HepG2 (cell line): Measurements from ENCODE around the gene NID2. TPM values are rescaled to one million over a fixed set of nuclear protein-coding genes. Genes with fewer than 3 reads are reported as not detected.

Source experiments
- ATAC-seq: fragments of 200-7000 bp; cut with Tn5 transposase; 3 replicates; pipeline ENCODE4 v1.9.1; 2020; ENCODE audit warnings: mild to moderate bottlenecking, moderate library complexity
- BruUV-seq: library from RNA; stranded (reverse); fragments of 400-500 nt; replicated peaks from 2 replicates; lab custom pipeline; 2021; lab: Mats Ljungman, UMichigan
- CTCF ChIA-PET: fragments of 300-600 bp; formaldehyde crosslinking; extraction: SDS; loops from one replicate; lab custom pipeline; 2021; ENCODE audit warnings: low total read pairs, inconsistent platforms, low intra/inter-chr PET ratio; lab: Yijun Ruan, JAX
- POLR2A ChIA-PET: fragments of 350-600 bp; sonication (Branson Sonifier 250); formaldehyde crosslinking; loops from one replicate; lab custom pipeline; 2020; ENCODE audit warnings: antibody characterized with exemption, inconsistent platforms; lab: Yijun Ruan, JAX
- DNase-seq: peaks from one replicate; pipeline ENCODE4 v3.0.0-alpha.2; 2015; ENCODE audit warnings: low spot score
- FAIRE-seq: peaks from 3 replicates; lab custom pipeline; 2011; peaks lifted over from hg19 to GRCh38; lab: Jason Lieb, UNC
- H2AFZ ChIP-seq: one replicate; pipeline ENCODE4 v1.6.1; 2011; ENCODE audit warnings: low read length, inconsistent platforms
- H3K27ac ChIP-seq: fragments of 300-600 bp; 3 replicates; pipeline ENCODE4 v1.8.0; 2011; ENCODE audit warnings: mixed run types, mild to moderate bottlenecking, mixed read lengths, low read length, inconsistent platforms; ENCODE audit not compliant: insufficient read depth; ENCODE audit errors: extremely low read length
- H3K27me3 ChIP-seq, 2 experiments: fragments of 200-600 bp in 1 of 2; 2 replicates in 1 of 2; 3 replicates in 1 of 2; pipeline versions ENCODE4 v1.6.0 to v1.8.0; 2011; ENCODE audit warnings: low read length in 2 of 2, mild to moderate bottlenecking in 2 of 2, moderate library complexity in 2 of 2, inconsistent platforms in 1 of 2; ENCODE audit not compliant: insufficient read depth in 2 of 2, control insufficient read depth in 1 of 2
- H3K36me3 ChIP-seq, 2 experiments: fragments of 200-600 bp in 1 of 2; replicated peaks in 1 of 2; 2 replicates in 1 of 2; 3 replicates in 1 of 2; pipeline versions ENCODE4 v1.5.1 to v1.8.0; 2011; ENCODE audit warnings: low read length in 2 of 2, inconsistent platforms in 1 of 2; ENCODE audit not compliant: insufficient read depth in 2 of 2, control insufficient read depth in 1 of 2
- H3K4me1 ChIP-seq: 2 replicates; pipeline ENCODE4 v1.5.1; 2012; ENCODE audit warnings: low read length, inconsistent platforms; ENCODE audit not compliant: insufficient read depth
- H3K4me2 ChIP-seq: 2 replicates; pipeline ENCODE4 v1.6.0; 2011; ENCODE audit warnings: low read depth, low read length, inconsistent platforms
- H3K4me3 ChIP-seq, 3 experiments: fragments of 200-600 bp in 1 of 3; sonication (generic), shearing (Covaris generic) in 1 of 3; replicated peaks in 1 of 3; 2 replicates each; pipeline ENCODE4 v1.5.1; 2011 to 2016; ENCODE audit warnings: low read length in 3 of 3, inconsistent platforms in 2 of 3, low read depth in 2 of 3, mild to moderate bottlenecking in 2 of 3, control low read depth in 1 of 3, mixed read lengths in 1 of 3; ENCODE audit not compliant: insufficient read depth in 1 of 3
- H3K79me2 ChIP-seq: one replicate; pipeline ENCODE4 v1.6.1; 2011; ENCODE audit warnings: low read length, inconsistent platforms; ENCODE audit not compliant: insufficient read depth
- H3K9ac ChIP-seq: 2 replicates; pipeline ENCODE4 v1.6.0; 2011; ENCODE audit warnings: mild to moderate bottlenecking, low read depth, low read length, inconsistent platforms; ENCODE audit not compliant: insufficient read depth
- H3K9me3 ChIP-seq: 2 replicates; pipeline ENCODE4 v1.5.1; 2012; ENCODE audit warnings: mild to moderate bottlenecking, low read length
- H4K20me1 ChIP-seq: 2 replicates; pipeline ENCODE4 v1.6.0; 2011; ENCODE audit warnings: inconsistent platforms, mild to moderate bottlenecking, low read length, moderate library complexity; ENCODE audit not compliant: insufficient read depth
- ATAD3A ChIP-seq: sonication (generic); formaldehyde crosslinking; IDR thresholded peaks from 2 replicates; pipeline ENCODE4 v1.4.0; 2020; ENCODE audit warnings: missing genetic modification reagents
- MXD4 ChIP-seq: IDR thresholded peaks from 2 replicates; pipeline ENCODE4 v1.6.1; 2016; ENCODE audit warnings: mild to moderate bottlenecking, missing biosample characterization, missing genetic modification reagents
- ZFP82 ChIP-seq: sonication (generic); formaldehyde crosslinking; IDR thresholded peaks from 2 replicates; pipeline ENCODE4 v1.5.1; 2020; ENCODE audit warnings: mild to moderate bottlenecking, missing genetic modification reagents, borderline replicate concordance
- ZNF235 ChIP-seq: sonication (generic); formaldehyde crosslinking; IDR thresholded peaks from 2 replicates; pipeline ENCODE4 v1.8.1; 2023; ENCODE audit warnings: mild to moderate bottlenecking, missing genetic modification reagents, borderline replicate concordance
- ZNF589 ChIP-seq: sonication (generic); formaldehyde crosslinking; conservative IDR thresholded peaks from 2 replicates; pipeline ENCODE4 v1.8.0; 2022; ENCODE audit warnings: mild to moderate bottlenecking, moderate library complexity, missing genetic modification reagents
- ZNF841 ChIP-seq: sonication (generic); formaldehyde crosslinking; IDR thresholded peaks from 2 replicates; pipeline ENCODE4 v1.8.1; 2023; ENCODE audit warnings: missing genetic modification reagents, borderline replicate concordance
- WGBS: methylation state at CpG from one replicate; pipeline ENCODE4 v1.1.6; 2017; ENCODE audit warnings: low lambda C conversion rate; 5-methylcytosine and 5-hydroxymethylcytosine counted together
- in situ Hi-C: cut with HindIII; loops from 2 replicates; pipeline ENCODE4 v1.10.0; 2017; ENCODE audit warnings: low pct_unique_long_range_greater_than_20kb; ENCODE audit not compliant: extremely low pct_ligation_motif_present
- intact Hi-C: fragments of 100-400 bp; cut with micrococcal nuclease; formaldehyde crosslinking; loops from one replicate; pipeline ENCODE4 v1.10.0; 2022; ENCODE audit not compliant: unreplicated experiment
- polyA plus RNA-seq, 8 experiments: library from polyadenylated mRNA; depleted of rRNA in 3 of 8; stranded (reverse) in 7 of 8; unstranded in 1 of 8; fragments of >200 nt; fragmentation: Illumina TruSeq in 4 of 8; extraction: Trizol in 4 of 8; gene quantifications; 2 replicates each; pipeline versions ENCODE4 v1.2.1 to v1.2.3, GENCODE V29; 2011 to 2016; ENCODE audit warnings: low read depth in 4 of 8, missing spikeins in 1 of 8, mixed read lengths in 1 of 8; ENCODE audit not compliant: insufficient read depth in 1 of 8
- total RNA-seq, 5 experiments: library from RNA; depleted of rRNA; stranded (reverse); fragments of >200 nt; fragmentation: Illumina TruSeq; extraction: Trizol; gene quantifications; 2 replicates each; pipeline ENCODE4 v1.2.3, GENCODE V29; 2016; ENCODE audit warnings: low read depth in 1 of 5
- TF ChIP-seq, protein P1 (sequence below): sonication (generic); formaldehyde crosslinking; IDR thresholded peaks from 2 replicates; pipeline ENCODE4 v1.9.0; 2021; ENCODE audit warnings: missing genetic modification reagents, borderline replicate concordance
- TF ChIP-seq, protein P2 (sequence below): sonication (generic); formaldehyde crosslinking; IDR thresholded peaks from 2 replicates; pipeline ENCODE4 v1.4.0; 2020; ENCODE audit warnings: missing genetic modification reagents

Gene NID2
- total and polyA plus RNA-seq, 2 of the 13 experiments (the other 11 are each of a cell fraction or from before 2014, with no cell fraction given): 0.11 TPM; not detected in 1

DNA sequence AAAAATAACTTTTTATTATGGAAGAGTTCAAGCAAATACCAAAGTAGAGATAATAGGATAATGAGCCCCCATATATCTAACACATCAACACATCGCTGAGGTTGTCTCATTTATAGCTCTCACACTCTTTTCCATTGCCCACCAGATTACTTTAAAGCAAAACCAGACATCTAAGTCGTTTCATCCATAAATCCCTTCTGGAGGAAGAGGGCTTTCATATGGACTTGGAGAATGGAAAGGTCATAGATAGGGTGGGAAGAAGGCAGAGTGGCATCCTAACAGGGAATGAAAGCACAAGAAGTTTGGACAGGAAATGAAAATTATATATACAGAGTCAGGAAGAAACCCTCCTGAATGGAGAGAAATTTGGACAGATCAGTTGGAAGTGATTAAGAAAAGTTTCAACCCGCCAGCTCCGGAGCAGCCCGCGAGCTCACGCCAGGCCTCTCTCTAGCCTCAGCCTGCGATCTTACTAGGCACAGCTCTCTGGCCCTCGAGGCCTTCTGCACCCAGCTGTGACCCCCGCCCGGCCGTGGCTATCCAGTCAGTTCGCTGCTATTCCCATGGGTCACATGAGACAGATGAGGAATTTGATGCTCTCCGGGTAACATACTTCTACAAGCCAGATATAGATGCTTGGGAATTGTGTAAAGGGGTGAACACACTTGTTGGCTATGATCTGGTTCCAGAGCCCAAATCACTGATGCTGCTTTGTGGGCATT is 48.4 kb upstream of the NID2 start:
- no peaks in the 10 kb centered on the region for H3K27me3 ChIP-seq
- no peak for ATAC-seq
- H2AFZ ChIP-seq: no peak overlapping the region
- in situ Hi-C loops: no loop called here
- H3K9me3 ChIP-seq: no peaks in the 10 kb centered on the region
- intact Hi-C loops: no loop called here
- BruUV-seq: no TSS peak
- no peak for DNase-seq
- H3K4me3 ChIP-seq: no peak overlapping the region
- no peak for TF ChIP-seq ZNF589 (CRISPR knock-in tag)
- TF ChIP-seq, protein P1, sequence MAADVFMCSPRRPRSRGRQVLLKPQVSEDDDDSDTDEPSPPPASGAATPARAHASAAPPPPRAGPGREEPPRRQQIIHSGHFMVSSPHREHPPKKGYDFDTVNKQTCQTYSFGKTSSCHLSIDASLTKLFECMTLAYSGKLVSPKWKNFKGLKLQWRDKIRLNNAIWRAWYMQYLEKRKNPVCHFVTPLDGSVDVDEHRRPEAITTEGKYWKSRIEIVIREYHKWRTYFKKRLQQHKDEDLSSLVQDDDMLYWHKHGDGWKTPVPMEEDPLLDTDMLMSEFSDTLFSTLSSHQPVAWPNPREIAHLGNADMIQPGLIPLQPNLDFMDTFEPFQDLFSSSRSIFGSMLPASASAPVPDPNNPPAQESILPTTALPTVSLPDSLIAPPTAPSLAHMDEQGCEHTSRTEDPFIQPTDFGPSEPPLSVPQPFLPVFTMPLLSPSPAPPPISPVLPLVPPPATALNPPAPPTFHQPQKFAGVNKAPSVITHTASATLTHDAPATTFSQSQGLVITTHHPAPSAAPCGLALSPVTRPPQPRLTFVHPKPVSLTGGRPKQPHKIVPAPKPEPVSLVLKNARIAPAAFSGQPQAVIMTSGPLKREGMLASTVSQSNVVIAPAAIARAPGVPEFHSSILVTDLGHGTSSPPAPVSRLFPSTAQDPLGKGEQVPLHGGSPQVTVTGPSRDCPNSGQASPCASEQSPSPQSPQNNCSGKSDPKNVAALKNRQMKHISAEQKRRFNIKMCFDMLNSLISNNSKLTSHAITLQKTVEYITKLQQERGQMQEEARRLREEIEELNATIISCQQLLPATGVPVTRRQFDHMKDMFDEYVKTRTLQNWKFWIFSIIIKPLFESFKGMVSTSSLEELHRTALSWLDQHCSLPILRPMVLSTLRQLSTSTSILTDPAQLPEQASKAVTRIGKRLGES (CRISPR knock-in tag): no peak
- no peak for TF ChIP-seq ATAD3A (CRISPR knock-in tag)
- no peak for TF ChIP-seq ZFP82
- TF ChIP-seq, protein P2, sequence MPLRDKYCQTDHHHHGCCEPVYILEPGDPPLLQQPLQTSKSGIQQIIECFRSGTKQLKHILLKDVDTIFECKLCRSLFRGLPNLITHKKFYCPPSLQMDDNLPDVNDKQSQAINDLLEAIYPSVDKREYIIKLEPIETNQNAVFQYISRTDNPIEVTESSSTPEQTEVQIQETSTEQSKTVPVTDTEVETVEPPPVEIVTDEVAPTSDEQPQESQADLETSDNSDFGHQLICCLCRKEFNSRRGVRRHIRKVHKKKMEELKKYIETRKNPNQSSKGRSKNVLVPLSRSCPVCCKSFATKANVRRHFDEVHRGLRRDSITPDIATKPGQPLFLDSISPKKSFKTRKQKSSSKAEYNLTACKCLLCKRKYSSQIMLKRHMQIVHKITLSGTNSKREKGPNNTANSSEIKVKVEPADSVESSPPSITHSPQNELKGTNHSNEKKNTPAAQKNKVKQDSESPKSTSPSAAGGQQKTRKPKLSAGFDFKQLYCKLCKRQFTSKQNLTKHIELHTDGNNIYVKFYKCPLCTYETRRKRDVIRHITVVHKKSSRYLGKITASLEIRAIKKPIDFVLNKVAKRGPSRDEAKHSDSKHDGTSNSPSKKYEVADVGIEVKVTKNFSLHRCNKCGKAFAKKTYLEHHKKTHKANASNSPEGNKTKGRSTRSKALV (CRISPR knock-in tag): no peak
- no peak for TF ChIP-seq MXD4 (CRISPR knock-in tag)
- no peak for TF ChIP-seq ZNF235 (CRISPR knock-in tag)
- no peak for TF ChIP-seq ZNF841 (CRISPR knock-in tag)
- H4K20me1 ChIP-seq: no peaks in the 10 kb centered on the region
- CTCF ChIA-PET: no interaction called here
- POLR2A ChIA-PET: no interaction called here
- H3K4me2 ChIP-seq: no peak overlapping the region
- no peaks in the 10 kb centered on the region for H3K36me3 ChIP-seq
- no peak overlapping the region for H3K27ac ChIP-seq
- H3K9ac ChIP-seq: no peak overlapping the region
- no peaks in the 10 kb centered on the region for H3K79me2 ChIP-seq
- WGBS: 53% methylated on average over 13 of the region's 14 CpGs
- H3K4me1 ChIP-seq: peaks cover 30% of the 10 kb centered on the region
- no peak for FAIRE-seq
